H1 (cell line): ENCODE data around the gene SLC8A3.

Experiments used
- CTCF ChIP-seq, 3 experiments: IDR thresholded peaks; 1 replicate in 2 of 3; 2 replicates in 1 of 3; pipeline versions ENCODE4 v1.5.1 to v1.6.1; 2011; ENCODE audit warnings: low read length in 3 of 3, mild to moderate bottlenecking in 3 of 3, inconsistent platforms in 2 of 3, low read depth in 1 of 3, moderate library complexity in 1 of 3; ENCODE audit not compliant: insufficient read depth in 1 of 3; ENCODE audit errors: control extremely low read depth in 1 of 3
- EZH2 ChIP-seq: fragments of 200-600 bp; sonication (generic); IDR thresholded peaks from 2 replicates; pipeline ENCODE4 v1.7.1; 2012; ENCODE audit warnings: low read depth, mild to moderate bottlenecking, moderate library complexity, low read length, inconsistent platforms; ENCODE audit not compliant: severe bottlenecking
- JUN ChIP-seq: IDR thresholded peaks from 2 replicates; pipeline ENCODE4 v1.6.1; 2011; ENCODE audit warnings: low read depth, mild to moderate bottlenecking, improper control_type of control experiment, low read length
- POLR2A ChIP-seq, 2 experiments: IDR thresholded peaks; 1 replicate in 1 of 2; 2 replicates in 1 of 2; pipeline ENCODE4 v1.6.1; 2011; ENCODE audit warnings: low read depth in 2 of 2, low read length in 2 of 2, mild to moderate bottlenecking in 2 of 2; ENCODE audit errors: control extremely low read depth in 1 of 2
- POLR2AphosphoS5 ChIP-seq: IDR thresholded peaks from 2 replicates; pipeline ENCODE4 v1.6.1; 2011; ENCODE audit warnings: low read depth, low read length
- SP4 ChIP-seq: IDR thresholded peaks from 2 replicates; pipeline ENCODE4 v1.6.1; 2012; ENCODE audit warnings: low read length, inconsistent platforms

GRCh38 chr14:70084226-70084625 is 104.5 kb downstream of the SLC8A3 start:
- TF ChIP-seq POLR2AphosphoS5: no peak
- TF ChIP-seq CTCF (IDR thresholded peaks at IDR 0.05; ENCODE audit: control extremely low read depth in 1 of 3, insufficient read depth in 1 of 3, low read depth in 1 of 3, low read length in 3 of 3): no peak
- TF ChIP-seq SP4: no peak
- no peak for TF ChIP-seq POLR2A (IDR thresholded peaks at IDR 0.05; ENCODE audit: control extremely low read depth in 1 of 2, low read depth in 2 of 2, low read length in 2 of 2)
- TF ChIP-seq JUN: no peak
- TF ChIP-seq EZH2: no peak
